GM21825 (cell line): ENCODE data around the gene RBM17.
"Not testable (repeated sequence)": the region's sequence is repeated elsewhere in the genome, so short reads cannot be mapped to it uniquely, and the experiment has no call there.

Experiments used
- ATAC-seq: cut with Tn5 transposase; IDR thresholded peaks from one replicate; pipeline ENCODE4 v1.9.1; 2021; ENCODE audit warnings: mild to moderate bottlenecking, moderate library complexity; ENCODE audit not compliant: unreplicated experiment

The RBM17 gene

GRCh38 chr10:6109444-6109775, 20.6 kb downstream of the RBM17 start:
- ATAC-seq, result no peak

- no peak for ATAC-seq
Measured at GRCh38 chr10:6110136-6110535, 21.3 kb downstream of the RBM17 start.

- ATAC-seq, result no peak
Measured at GRCh38 chr10:6112893-6113292, 24.1 kb downstream of the RBM17 start.

GRCh38 chr10:6114299-6114698, 25.5 kb downstream of the RBM17 start:
- no peak for ATAC-seq

- no peak for ATAC-seq
Measured at GRCh38 chr10:6114805-6115341, 26.0 kb downstream of the RBM17 start.

GRCh38 chr10:6115411-6115810, 26.6 kb downstream of the RBM17 start:
- ATAC-seq, result no peak

- ATAC-seq, result no peak
Measured at GRCh38 chr10:6115824-6116350, 27.1 kb downstream of the RBM17 start.

GRCh38 chr10:6116806-6117205, 28.0 kb downstream of the RBM17 start:
- ATAC-seq, result no peak

GRCh38 chr10:6117711-6118110, 28.9 kb downstream of the RBM17 start:
- ATAC-seq, result no peak

GRCh38 chr10:6119423-6119822, 30.6 kb downstream of the RBM17 start:
- no peak for ATAC-seq

GRCh38 chr10:6119962-6120361, 31.1 kb downstream of the RBM17 start:
- ATAC-seq, result no peak

GRCh38 chr10:6120691-6121090, 31.9 kb downstream of the RBM17 start:
- no peak for ATAC-seq

GRCh38 chr10:6121146-6121545, 32.3 kb downstream of the RBM17 start:
- ATAC-seq, result no peak

- ATAC-seq, result no peak
Measured at GRCh38 chr10:6123532-6123931, 34.7 kb downstream of the RBM17 start.

GRCh38 chr10:6124666-6125065, 35.8 kb downstream of the RBM17 start:
- no peak for ATAC-seq

GRCh38 chr10:6127461-6127860, 38.6 kb downstream of the RBM17 start:
- ATAC-seq, result not testable (repeated sequence)

- ATAC-seq, result no peak
Measured at GRCh38 chr10:6128087-6128486, 39.3 kb downstream of the RBM17 start.

- no peak for ATAC-seq
Measured at GRCh38 chr10:6128591-6129251, 39.9 kb downstream of the RBM17 start.

GRCh38 chr10:6130848-6131470, 42.1 kb downstream of the RBM17 start:
- no peak for ATAC-seq

- ATAC-seq, result no peak
Measured at GRCh38 chr10:6133331-6134098, 44.7 kb downstream of the RBM17 start.

- ATAC-seq, result no peak
Measured at GRCh38 chr10:6134099-6134823, 45.4 kb downstream of the RBM17 start.
